ENCODE data around the gene CD22. TPM values are rescaled to one million over a fixed set of nuclear protein-coding genes. Genes with fewer than 3 reads are reported as not detected.

CD22 gene
- total RNA-seq (1 to 10 TPM in 2 of 5 donors, not detected in 3; 3.1 to 5.7 TPM), polyA plus RNA-seq (1 to 10 TPM; 2.0 to 5.5 (median 4.0) TPM)
- long read RNA-seq, donor 1: 0 reads
- long read RNA-seq, donor 2: 0 reads
- long read RNA-seq, donor 3: 0 reads
- long read RNA-seq, donor 4: 0 reads
- long read RNA-seq, donor 5: 0 reads
- long read RNA-seq, donor 6: 0 reads
- long read RNA-seq, donor 7: 0 reads
- long read RNA-seq, donor 8: 0 reads
- long read RNA-seq, donor 9: 0 reads
- long read RNA-seq, donor 10: 0 reads

DNA sequence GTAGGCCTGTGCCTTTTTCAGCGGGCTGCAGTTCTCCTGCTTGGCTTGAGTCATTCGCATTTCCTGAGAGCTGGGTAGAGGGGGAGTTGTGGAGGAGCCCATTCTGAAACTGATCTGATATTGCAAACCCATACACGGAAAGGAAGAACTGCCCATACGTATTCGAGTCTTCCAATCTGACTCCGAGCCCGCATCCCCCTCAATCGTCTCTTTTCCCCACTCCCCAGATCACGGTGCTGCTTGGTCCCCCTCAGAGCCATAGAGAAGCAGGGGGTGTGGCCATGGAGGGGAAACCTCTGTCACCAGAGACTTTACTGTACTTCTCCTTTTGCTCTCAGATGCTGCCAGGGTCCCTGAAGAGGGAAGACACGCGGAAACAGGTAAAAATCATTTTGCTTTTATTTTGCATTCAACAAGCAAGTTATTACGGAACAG lies at the start of gene CD22:
CD22 (plus strand) TSS at position 337 of the 435 bp plus-strand sequence. CDS start 2,854 bp downstream, outside the sequence.
- WGBS, 5 donors: 75 to 85% (median 76%) methylated on average over 12 of the region's 12 CpGs
- Histone ChIP-seq H3K27ac (no peak within 1 kb of the TSS), H3K9me3 (no peaks in the 10 kb centered on the region), H3K27me3 (peaks cover 0 to 61% (median 11%) of the 10 kb centered on the region in 3 donors), H3K36me3 (no peaks in the 10 kb centered on the region), H3K4me1 (no peaks in the 10 kb centered on the region), H3K4me3 (peak within 1 kb of the TSS in 1 of 4 donors; percentile 5)
- intact Hi-C loops (cut with DNase I; ENCODE audit: low total_unique reads): no loop called here
- TF ChIP-seq POLR2AphosphoS5 (IDR thresholded peaks at IDR 0.05) (no peak), POLR2A (IDR thresholded peaks at IDR 0.05) (no peak), EP300 (IDR thresholded peaks at IDR 0.05) (no peak)
- TF ChIP-seq, protein P1, sequence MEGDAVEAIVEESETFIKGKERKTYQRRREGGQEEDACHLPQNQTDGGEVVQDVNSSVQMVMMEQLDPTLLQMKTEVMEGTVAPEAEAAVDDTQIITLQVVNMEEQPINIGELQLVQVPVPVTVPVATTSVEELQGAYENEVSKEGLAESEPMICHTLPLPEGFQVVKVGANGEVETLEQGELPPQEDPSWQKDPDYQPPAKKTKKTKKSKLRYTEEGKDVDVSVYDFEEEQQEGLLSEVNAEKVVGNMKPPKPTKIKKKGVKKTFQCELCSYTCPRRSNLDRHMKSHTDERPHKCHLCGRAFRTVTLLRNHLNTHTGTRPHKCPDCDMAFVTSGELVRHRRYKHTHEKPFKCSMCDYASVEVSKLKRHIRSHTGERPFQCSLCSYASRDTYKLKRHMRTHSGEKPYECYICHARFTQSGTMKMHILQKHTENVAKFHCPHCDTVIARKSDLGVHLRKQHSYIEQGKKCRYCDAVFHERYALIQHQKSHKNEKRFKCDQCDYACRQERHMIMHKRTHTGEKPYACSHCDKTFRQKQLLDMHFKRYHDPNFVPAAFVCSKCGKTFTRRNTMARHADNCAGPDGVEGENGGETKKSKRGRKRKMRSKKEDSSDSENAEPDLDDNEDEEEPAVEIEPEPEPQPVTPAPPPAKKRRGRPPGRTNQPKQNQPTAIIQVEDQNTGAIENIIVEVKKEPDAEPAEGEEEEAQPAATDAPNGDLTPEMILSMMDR (IDR thresholded peaks at IDR 0.05): no peak
- DNase-seq: no peak

DNA sequence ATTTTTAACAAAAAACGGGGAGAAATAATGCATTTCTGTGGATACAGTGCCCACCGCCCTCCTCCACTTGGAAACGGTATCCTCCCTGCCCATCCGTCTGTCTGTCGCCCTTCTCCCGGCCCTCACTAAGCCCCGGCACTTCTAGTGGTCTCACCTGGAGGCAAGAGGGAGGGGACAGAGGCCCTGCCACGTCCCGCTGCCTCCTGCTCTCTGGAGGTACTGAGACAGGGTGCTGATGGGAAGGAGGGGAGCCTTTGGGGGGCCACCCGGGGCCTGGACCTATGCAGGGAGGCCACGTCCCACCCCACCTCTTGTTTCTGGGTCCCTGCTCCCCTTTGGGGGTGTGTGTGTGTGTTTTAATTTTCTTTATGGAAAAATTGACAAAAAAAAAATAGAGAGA lies 49.6 kb upstream of the CD22 start:
- no peak for DNase-seq
- H3K27ac ChIP-seq: no peak overlapping the region
- intact Hi-C loops (cut with DNase I; ENCODE audit: low total_unique reads): no loop called here
- H3K27me3 ChIP-seq: peaks cover 0 to 11% (median 8%) of the 10 kb centered on the region in 3 donors
- H3K36me3 ChIP-seq: peaks cover 28 to 60% (median 55%) of the 10 kb centered on the region in 4 donors
- H3K4me1 ChIP-seq: peaks cover 8 to 18% (median 10%) of the 10 kb centered on the region in 4 donors
- TF ChIP-seq, protein P1 (IDR thresholded peaks at IDR 0.05): no peak
- TF ChIP-seq POLR2AphosphoS5 (IDR thresholded peaks at IDR 0.05) (no peak), POLR2A (IDR thresholded peaks at IDR 0.05) (no peak), EP300 (IDR thresholded peaks at IDR 0.05) (no peak)
- WGBS, 5 donors: 79 to 92% (median 82%) methylated on average over 11 of the region's 11 CpGs
- H3K4me3 ChIP-seq: no peak overlapping the region
- H3K9me3 ChIP-seq: no peaks in the 10 kb centered on the region

DNA sequence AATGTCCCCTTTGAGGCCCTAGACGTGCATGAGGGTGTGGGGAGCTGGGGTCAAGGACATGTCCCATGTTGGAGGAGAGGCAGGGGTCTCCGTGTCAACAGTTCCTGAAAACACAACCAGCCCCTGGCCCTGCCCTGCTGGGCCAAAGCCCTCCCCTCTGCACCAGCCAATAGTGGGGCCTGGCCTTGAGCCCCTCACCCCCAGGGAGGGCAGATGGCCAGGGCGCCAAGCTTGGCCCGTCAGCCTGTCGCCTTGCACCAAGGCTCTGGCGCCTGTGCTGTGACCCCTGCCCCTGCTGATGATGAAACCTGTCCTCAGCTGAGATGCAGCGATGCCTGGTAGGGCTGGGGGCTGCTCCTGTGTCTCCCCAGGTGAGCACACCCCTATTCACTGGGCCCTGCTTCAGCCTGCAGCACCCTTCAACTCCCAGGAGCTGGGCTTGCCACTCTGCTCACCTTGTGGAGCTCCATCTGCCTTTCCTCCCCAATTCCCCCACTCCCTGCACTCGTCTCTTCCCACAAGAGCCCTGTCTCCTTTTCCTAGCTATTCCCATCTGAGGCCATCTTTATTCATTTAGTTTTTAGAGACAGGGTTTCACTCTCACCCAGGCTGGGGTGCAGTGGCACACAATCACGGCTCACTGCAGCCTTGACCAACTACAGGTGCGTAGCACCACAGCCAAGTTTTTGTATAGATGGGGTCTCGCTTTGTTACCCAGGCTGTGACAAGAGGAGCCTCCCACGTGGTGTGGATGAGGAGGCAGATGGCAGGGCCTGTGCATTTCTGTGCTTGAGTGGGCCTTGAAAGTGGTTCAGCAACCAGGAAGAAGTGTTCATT lies 48.8 kb upstream of the CD22 start:
- H3K27me3 ChIP-seq: peaks cover 0 to 11% (median 8%) of the 10 kb centered on the region in 3 donors
- 60 to 71% (median 68%) methylated on average over 5 to 12 of the region's 12 CpGs for WGBS, 5 donors
- no peak for DNase-seq
- no peaks in the 10 kb centered on the region for H3K9me3 ChIP-seq
- no peak overlapping the region for H3K4me3 ChIP-seq
- TF ChIP-seq POLR2A (IDR thresholded peaks at IDR 0.05): no peak
- TF ChIP-seq, protein P1 (IDR thresholded peaks at IDR 0.05): no peak
- H3K36me3 ChIP-seq: peaks cover 28 to 52% (median 47%) of the 10 kb centered on the region in 4 donors
- intact Hi-C loops (cut with DNase I; ENCODE audit: low total_unique reads): no loop called here
- H3K4me1 ChIP-seq: peaks cover 8 to 18% (median 10%) of the 10 kb centered on the region in 4 donors
- H3K27ac ChIP-seq: no peak overlapping the region

DNA sequence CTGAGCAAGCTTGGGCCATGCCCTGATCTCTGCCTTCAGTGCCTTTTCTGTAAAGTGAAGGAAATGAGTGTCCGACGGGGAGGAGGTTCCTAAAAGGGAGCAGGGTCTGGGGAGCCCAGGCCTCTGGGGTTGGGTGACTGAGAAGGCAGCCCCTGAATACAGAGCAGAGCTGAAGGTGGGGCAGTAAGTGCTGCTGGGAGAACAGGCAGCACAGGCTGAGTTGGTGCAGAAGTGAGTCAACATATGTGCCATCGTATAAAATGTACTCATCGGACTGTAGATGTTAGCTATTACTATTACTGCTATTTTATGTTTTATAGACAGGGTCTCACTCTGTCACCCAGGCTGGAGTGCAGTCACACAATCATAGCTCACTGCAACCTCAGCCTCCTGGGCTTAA lies 47.7 kb upstream of the CD22 start:
- Histone ChIP-seq H3K27ac (no peak overlapping the region), H3K9me3 (no peaks in the 10 kb centered on the region), H3K36me3 (peaks cover 25 to 41% (median 36%) of the 10 kb centered on the region in 4 donors), H3K4me3 (no peak overlapping the region), H3K4me1 (peaks cover 8 to 18% (median 10%) of the 10 kb centered on the region in 4 donors), H3K27me3 (peaks cover 0 to 11% (median 8%) of the 10 kb centered on the region in 3 donors)
- 34 to 62% (median 47%) methylated on average over 4 of the region's 4 CpGs for WGBS, 5 donors
- intact Hi-C loops (cut with DNase I; ENCODE audit: low total_unique reads): no loop called here
- no peak for TF ChIP-seq POLR2AphosphoS5 (IDR thresholded peaks at IDR 0.05)
- TF ChIP-seq, protein P1 (IDR thresholded peaks at IDR 0.05): no peak
- no peak for TF ChIP-seq EP300 (IDR thresholded peaks at IDR 0.05)
- TF ChIP-seq POLR2A (IDR thresholded peaks at IDR 0.05): no peak
- DNase-seq: no peak
